OCI-LY3 (cell line): ENCODE data around the gene HOXC11.

Experiments
- H2AFZ ChIP-seq: fragments of 200-600, 300-600 bp; shearing (Covaris generic); 2 replicates; pipeline ENCODE4 v1.6.0; 2014; ENCODE audit warnings: antibody characterized with exemption, low read depth, low read length
- H3K27ac ChIP-seq: fragments of 200-600, 300-600 bp; sonication (generic); 2 replicates; pipeline ENCODE4 v1.5.1; 2014; ENCODE audit warnings: mild to moderate bottlenecking, low read length, moderate library complexity, mixed read lengths
- H3K27me3 ChIP-seq: fragments of 200-600, 300-600 bp; sonication (generic); 2 replicates; pipeline ENCODE4 v1.6.1; 2014; ENCODE audit warnings: low read depth, low read length, mixed read lengths
- H3K36me3 ChIP-seq: fragments of 200-600, 300-600 bp; sonication (generic); replicated peaks from 2 replicates; pipeline ENCODE3; 2014; ENCODE audit warnings: low read depth, low read length, mixed read lengths
- H3K4me1 ChIP-seq: fragments of 300-600, 200-600 bp; sonication (generic); 2 replicates; pipeline ENCODE4 v1.6.1; 2014; ENCODE audit warnings: low read length, mixed read lengths
- H3K4me2 ChIP-seq: fragments of 200-600, 300-600 bp; sonication (generic); 2 replicates; pipeline ENCODE4 v1.6.1; 2014; ENCODE audit warnings: low read length, mixed read lengths
- H3K4me3 ChIP-seq: fragments of 300-600, 200-600 bp; sonication (generic); 2 replicates; pipeline ENCODE4 v1.5.1; 2014; ENCODE audit warnings: antibody characterized with exemption, mild to moderate bottlenecking, low read length, moderate library complexity
- H3K79me2 ChIP-seq: fragments of 300-600, 200-600 bp; shearing (Covaris generic); 2 replicates; pipeline ENCODE4 v1.6.1; 2014; ENCODE audit warnings: mild to moderate bottlenecking, low read length, mixed read lengths
- H3K9ac ChIP-seq: fragments of 300-600, 200-600 bp; shearing (Covaris generic); 2 replicates; pipeline ENCODE4 v1.6.0; 2014; ENCODE audit warnings: mild to moderate bottlenecking, low read length, moderate library complexity
- H3K9me3 ChIP-seq: fragments of 200-600, 300-600 bp; shearing (Covaris generic); 2 replicates; pipeline ENCODE4 v1.6.1; 2014; ENCODE audit warnings: low read length, mixed read lengths; ENCODE audit not compliant: insufficient read depth
- H4K20me1 ChIP-seq: fragments of 200-600, 300-600 bp; sonication (generic); 2 replicates; pipeline ENCODE4 v1.6.1; 2016; ENCODE audit warnings: low read length, mixed read lengths; ENCODE audit not compliant: insufficient read depth
- CTCF ChIP-seq: fragments of 200-600, 300-600 bp; sonication (generic); IDR thresholded peaks from 2 replicates; pipeline ENCODE4 v1.5.1; 2014; ENCODE audit warnings: antibody characterized with exemption, low read length, low read depth
- EZH2phosphoT487 ChIP-seq: fragments of 200-600 bp; shearing (Covaris generic); IDR thresholded peaks from 2 replicates; pipeline ENCODE4 v1.6.1; 2018; ENCODE audit warnings: antibody characterized with exemption, mixed run types, low read depth

HOXC11 gene

DNA sequence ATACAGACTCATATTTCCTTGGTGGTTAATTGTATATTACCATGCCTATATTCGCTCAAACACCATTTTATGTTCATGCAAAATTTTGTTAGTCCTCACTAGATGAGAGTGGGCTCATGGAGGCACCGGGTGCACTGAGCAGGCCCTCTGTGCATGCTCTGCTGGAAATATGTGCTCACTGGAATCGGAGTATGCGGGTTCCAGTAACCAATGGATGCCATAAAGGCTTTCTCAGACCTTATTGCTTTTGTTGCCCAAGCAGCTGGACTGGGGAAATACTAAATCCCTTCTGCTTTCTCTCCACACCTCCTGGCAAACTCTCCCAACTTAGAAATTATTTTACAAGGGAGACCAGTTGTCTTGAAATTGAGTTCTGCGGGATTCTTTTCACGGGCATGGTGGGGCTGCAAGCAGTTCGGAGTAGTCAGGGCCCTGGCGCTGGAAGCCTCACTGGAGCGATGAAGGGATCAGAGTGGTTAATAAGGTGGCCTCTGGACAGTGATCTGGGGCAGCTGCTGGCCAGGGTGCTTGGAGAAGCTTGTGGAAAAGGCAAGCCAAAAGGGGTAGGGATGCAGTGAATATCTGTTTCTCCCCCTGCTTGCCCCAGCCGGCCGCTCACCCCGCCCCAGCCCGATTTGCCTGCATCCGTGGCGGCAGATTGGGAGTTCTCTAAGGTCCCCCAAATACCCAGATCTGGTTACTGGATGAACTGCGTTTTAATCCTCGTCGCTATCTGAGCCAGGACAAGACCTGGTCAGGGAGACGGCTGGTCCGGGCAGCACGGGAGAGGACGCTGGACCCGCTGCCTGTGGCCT is 47.9 kb downstream of the HOXC11 start:
- Histone ChIP-seq H3K9me3 (no peaks in the 10 kb centered on the region), H3K27ac (peak overlapping the region; percentile 44; the same call in 1 of the 2 replicates), H3K79me2 (no peaks in the 10 kb centered on the region), H3K4me1 (peaks cover 60% of the 10 kb centered on the region), H3K9ac (peak overlapping the region; percentile 65), H3K4me3 (peak overlapping the region; percentile 71), H2AFZ (no peak overlapping the region), H3K36me3 (no peaks in the 10 kb centered on the region), H3K4me2 (peak overlapping the region; percentile 91), H3K27me3 (0 out of 2 replicates have a peak, but pooled peaks cover 4% of the 10 kb centered on the region), H4K20me1 (no peaks in the 10 kb centered on the region)
- TF ChIP-seq EZH2phosphoT487 (no peak), CTCF (no peak)

GRCh38 chr12:54021432-54022013 is 48.6 kb downstream of the HOXC11 start:
- peak overlapping the region; percentile 66 for H2AFZ ChIP-seq
- H3K4me1 ChIP-seq, result peaks cover 67% of the 10 kb centered on the region
- peak; percentile 36 for TF ChIP-seq CTCF
- TF ChIP-seq EZH2phosphoT487, result no peak
- H3K4me2 ChIP-seq, result peak overlapping the region; percentile 91
- no peaks in the 10 kb centered on the region for H3K9me3 ChIP-seq
- peak overlapping the region; percentile 44; the same call in 1 of the 2 replicates for H3K27ac ChIP-seq
- H4K20me1 ChIP-seq, result no peaks in the 10 kb centered on the region
- no peaks in the 10 kb centered on the region for H3K27me3 ChIP-seq
- no peaks in the 10 kb centered on the region for H3K36me3 ChIP-seq
- peak overlapping the region; percentile 71 for H3K4me3 ChIP-seq
- H3K79me2 ChIP-seq, result no peaks in the 10 kb centered on the region
- H3K9ac ChIP-seq, result peak overlapping the region; percentile 65

DNA sequence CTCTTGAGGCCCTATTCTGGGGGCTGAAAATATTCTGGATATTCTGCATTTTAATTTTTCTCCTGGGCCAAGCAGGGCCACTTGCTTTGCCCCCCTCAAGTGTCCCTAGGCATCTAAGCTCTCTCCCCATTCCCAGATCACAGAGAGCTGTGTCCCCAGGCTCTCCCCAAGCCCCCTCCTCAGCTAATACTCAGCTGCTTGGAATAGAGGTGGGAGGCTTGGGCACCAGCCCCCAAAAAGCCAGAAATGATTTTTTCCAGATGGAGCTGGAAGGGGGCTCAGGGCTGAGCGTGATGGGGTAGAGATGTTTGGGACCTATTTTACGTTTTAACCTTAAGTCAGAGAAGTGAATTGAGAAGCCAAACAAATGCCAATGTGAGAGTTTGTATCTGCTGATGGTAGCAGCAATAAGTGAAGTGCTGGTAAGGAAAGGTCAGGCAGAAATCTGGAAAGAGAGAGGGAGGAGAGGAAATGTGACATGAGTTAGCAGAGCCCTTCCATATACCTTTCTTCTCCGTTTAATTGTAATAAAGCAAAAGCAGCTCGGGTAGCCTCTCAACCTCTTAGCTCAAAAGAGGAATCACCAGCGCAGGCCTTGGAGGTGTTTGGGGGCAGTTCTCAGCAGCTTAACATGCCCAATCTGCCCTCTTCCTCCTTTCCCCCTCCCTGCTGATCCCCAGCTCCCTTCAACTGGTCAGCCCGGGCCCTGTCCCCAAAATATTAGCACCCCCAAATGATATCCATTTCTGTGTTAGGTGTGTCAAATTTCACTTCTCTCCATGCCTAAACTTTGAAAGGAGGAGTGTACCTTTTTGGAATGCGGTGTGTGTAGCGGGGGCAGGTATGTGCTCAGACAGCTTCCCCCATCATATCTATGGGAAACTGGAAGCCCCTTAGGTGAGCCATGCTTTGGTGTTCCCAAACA is 50.3 kb downstream of the HOXC11 start:
- H2AFZ ChIP-seq, result no peak overlapping the region
- no peaks in the 10 kb centered on the region for H3K36me3 ChIP-seq
- H3K4me1 ChIP-seq, result peaks cover 82% of the 10 kb centered on the region
- no peak overlapping the region for H3K4me3 ChIP-seq
- H4K20me1 ChIP-seq, result no peaks in the 10 kb centered on the region
- no peaks in the 10 kb centered on the region for H3K9me3 ChIP-seq
- TF ChIP-seq EZH2phosphoT487 (no peak), CTCF (no peak)
- no peak overlapping the region for H3K9ac ChIP-seq
- no peaks in the 10 kb centered on the region for H3K27me3 ChIP-seq
- H3K79me2 ChIP-seq, result no peaks in the 10 kb centered on the region
- H3K4me2 ChIP-seq, result no peak overlapping the region
- H3K27ac ChIP-seq, result no peak overlapping the region
